Gastroesophageal sphincter (tissue), 3 donors: ENCODE data around the gene TRHDE.

Experiments
- CTCF ChIP-seq, 4 experiments: fragments of 200-600 bp in 2 of 4; fragments of 450-650 bp in 2 of 4; sonication (generic) in 1 of 4; IDR thresholded peaks; one replicate each; pipeline ENCODE4 v1.5.1; 2017 to 2019; ENCODE audit warnings: antibody characterized with exemption in 4 of 4, mild to moderate bottlenecking in 2 of 4, moderate library complexity in 2 of 4
- POLR2A ChIP-seq, 2 donors: fragments of 450-650 bp; IDR thresholded peaks; one replicate each; pipeline ENCODE4 v1.6.1; 2017; ENCODE audit warnings: antibody characterized with exemption in 2 of 2, mild to moderate bottlenecking in 2 of 2, moderate library complexity in 1 of 2
- POLR2AphosphoS5 ChIP-seq: sonication (generic); formaldehyde crosslinking; IDR thresholded peaks from one replicate; pipeline ENCODE4 v1.6.1; 2017; ENCODE audit warnings: antibody characterized with exemption

GRCh38 chr12:72502546-72502945 lies 230.4 kb downstream of the TRHDE start:
- no peak for TF ChIP-seq POLR2A (IDR thresholded peaks at IDR 0.05)
- TF ChIP-seq CTCF (IDR thresholded peaks at IDR 0.05): no peak
- TF ChIP-seq POLR2AphosphoS5: no peak
